ENCODE results near the gene ELAVL3. TPM values are rescaled to one million over a fixed set of nuclear protein-coding genes. Genes with fewer than 3 reads are reported as not detected.
"Not testable (repeated sequence)": the region's sequence is repeated elsewhere in the genome, so short reads cannot be mapped to it uniquely, and the experiment has no call there.

ELAVL3 gene
- total RNA-seq, 2 donors from 2014 or later: not detected

DNA sequence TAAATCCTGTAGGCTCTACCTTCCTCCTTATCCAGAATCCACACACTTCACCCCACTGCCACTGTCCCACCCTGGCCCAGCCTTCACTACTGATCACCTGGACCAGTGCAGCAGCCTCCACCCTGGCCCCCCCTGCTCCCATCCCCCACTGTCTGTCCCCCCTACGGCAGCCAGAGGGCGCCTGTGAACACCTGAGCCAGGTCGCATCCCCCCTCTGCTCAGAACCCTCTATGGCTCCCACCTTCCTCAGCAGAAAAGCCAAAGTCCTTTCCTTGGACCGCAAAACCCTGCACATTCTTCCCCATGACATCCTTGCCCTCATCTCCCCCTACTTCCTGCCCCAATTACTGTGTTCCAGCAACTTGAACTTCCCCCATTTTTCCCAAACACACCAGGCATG, 20.6 kb downstream of the ELAVL3 start:
- intact Hi-C loops (cut with DNase I): no loop called here
- WGBS, 2 donors: 43 to 52% methylated on average over 4 of the region's 4 CpGs
- ATAC-seq (no peak), DNase-seq (no peak)
- no peaks in the 10 kb centered on the region for H3K4me1 ChIP-seq
- no peaks in the 10 kb centered on the region for H3K36me3 ChIP-seq (replicated peaks in 1 of 2; ENCODE audit: insufficient read depth in 1 of 2, low read depth in 2 of 2)
- H3K9me3 ChIP-seq: no peaks in the 10 kb centered on the region
- H3K4me3 ChIP-seq: no peak overlapping the region
- H3K27ac ChIP-seq: no peak overlapping the region
- no peaks in the 10 kb centered on the region for H3K27me3 ChIP-seq
- TF ChIP-seq POLR2A (IDR thresholded peaks at IDR 0.05) (no peak), CTCF (IDR thresholded peaks at IDR 0.05) (no peak)

- intact Hi-C loops (cut with DNase I): loop anchor here (10.0 kb wide), 1 partner anchor 444 kb away; no protein-coding TSS in a partner anchor
Measured at GRCh38 chr19:11458912-11459311, 21.9 kb downstream of the ELAVL3 start.

DNA sequence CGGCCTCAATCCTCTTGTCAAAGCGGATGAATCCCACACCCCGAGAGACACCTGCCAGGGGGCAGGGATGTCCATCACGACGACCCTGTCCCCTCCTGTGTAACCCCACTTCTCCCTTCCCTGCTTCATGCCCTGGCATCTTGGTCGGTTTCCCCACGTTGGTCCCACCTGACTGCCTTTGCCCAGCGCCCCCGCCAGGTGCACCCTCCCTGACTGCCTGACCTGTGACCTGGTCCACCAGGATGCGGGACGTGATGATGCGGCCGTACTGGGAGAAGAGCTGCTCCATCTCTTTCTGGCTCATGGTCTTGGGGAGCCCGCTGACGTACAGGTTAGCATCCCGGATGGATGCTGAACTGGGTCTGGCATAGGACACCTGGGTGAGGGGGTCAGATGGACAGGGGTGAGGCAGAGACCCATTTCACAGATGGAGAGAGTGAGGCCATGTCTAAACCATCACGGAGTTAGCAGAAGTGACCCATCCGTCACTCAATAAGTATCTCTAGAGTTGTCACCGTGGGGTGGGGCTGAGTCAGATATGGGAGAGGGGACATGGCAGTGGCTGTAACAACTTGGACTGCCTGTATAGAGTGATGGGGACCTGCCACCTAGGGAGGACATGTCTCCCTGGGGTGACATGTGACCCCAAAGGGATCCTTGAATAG, 22.5 kb downstream of the ELAVL3 start:
- Histone ChIP-seq H3K9me3 (no peaks in the 10 kb centered on the region), H3K27me3 (no peaks in the 10 kb centered on the region), H3K36me3 (replicated peaks in 1 of 2; ENCODE audit: insufficient read depth in 1 of 2, low read depth in 2 of 2) (no peaks in the 10 kb centered on the region), H3K27ac (no peak overlapping the region), H3K4me1 (no peaks in the 10 kb centered on the region), H3K4me3 (no peak overlapping the region)
- WGBS, 2 donors: 73 to 74% methylated on average over 5 to 19 of the region's 19 CpGs
- TF ChIP-seq POLR2A (IDR thresholded peaks at IDR 0.05): no peak
- no peak for TF ChIP-seq CTCF (IDR thresholded peaks at IDR 0.05)
- no peak for DNase-seq
- intact Hi-C loops (cut with DNase I): loop anchor here (10.0 kb wide), 1 partner anchor 444 kb away; no protein-coding TSS in a partner anchor
- ATAC-seq: no peak

More at GRCh38 chr19:11458912-11459311, 21.9 kb downstream of the ELAVL3 start:
- H3K4me3 ChIP-seq; H3K9me3 ChIP-seq; ATAC-seq; H3K27ac ChIP-seq; H3K4me1 ChIP-seq; DNase-seq; H3K36me3 ChIP-seq (replicated peaks in 1 of 2; ENCODE audit: insufficient read depth in 1 of 2, low read depth in 2 of 2); H3K27me3 ChIP-seq: not testable (repeated sequence)
- 69 to 72% methylated on average over 11 of the region's 11 CpGs for WGBS, 2 donors

DNA sequence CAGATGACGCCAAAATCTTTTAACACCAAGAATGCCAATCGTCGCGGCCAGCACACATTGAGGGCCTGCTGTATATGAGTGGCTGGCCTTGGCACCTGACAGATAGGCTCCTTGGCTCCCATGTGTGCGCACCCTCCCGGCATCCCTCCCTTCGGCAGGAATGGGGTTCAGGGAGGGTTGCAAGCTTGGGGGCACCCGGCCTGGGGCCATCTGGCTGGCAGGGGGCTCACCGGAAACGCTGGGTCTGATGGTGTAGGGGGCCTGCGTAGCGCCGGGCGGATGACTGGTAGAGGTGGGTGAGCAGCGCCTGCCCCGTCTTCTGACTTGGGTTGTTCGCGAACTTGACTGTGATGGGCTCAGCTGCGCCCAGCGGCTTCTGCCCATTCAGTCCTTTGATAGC, 23.0 kb downstream of the ELAVL3 start:
- Histone ChIP-seq H3K36me3 (replicated peaks in 1 of 2; ENCODE audit: insufficient read depth in 1 of 2, low read depth in 2 of 2) (no peaks in the 10 kb centered on the region), H3K27ac (no peak overlapping the region), H3K4me1 (no peaks in the 10 kb centered on the region), H3K27me3 (no peaks in the 10 kb centered on the region), H3K9me3 (no peaks in the 10 kb centered on the region), H3K4me3 (no peak overlapping the region)
- whole genome bisulfite sequencing, 2 donors: 76 to 88% methylated on average over 5 to 19 of the region's 20 CpGs
- intact Hi-C loops (cut with DNase I): loop anchor here (10.0 kb wide), 1 partner anchor 443 kb away; no protein-coding TSS in a partner anchor
- TF ChIP-seq CTCF (IDR thresholded peaks at IDR 0.05): no peak
- no peak for TF ChIP-seq POLR2A (IDR thresholded peaks at IDR 0.05)
- ATAC-seq (no peak), DNase-seq (no peak)

- Histone ChIP-seq H3K4me1 (no peaks in the 10 kb centered on the region), H3K4me3 (no peak overlapping the region), H3K9me3 (no peaks in the 10 kb centered on the region), H3K36me3 (replicated peaks in 1 of 2; ENCODE audit: insufficient read depth in 1 of 2, low read depth in 2 of 2) (no peaks in the 10 kb centered on the region), H3K27me3 (no peaks in the 10 kb centered on the region), H3K27ac (no peak overlapping the region)
- intact Hi-C loops (cut with DNase I): loop anchor here (10.0 kb wide), 1 partner anchor 442 kb away; no protein-coding TSS in a partner anchor
- DNase-seq (no peak), ATAC-seq (no peak)
- TF ChIP-seq CTCF (IDR thresholded peaks at IDR 0.05): no peak
- TF ChIP-seq POLR2A (IDR thresholded peaks at IDR 0.05): no peak
- 28 to 33% methylated on average over 4 to 18 of the region's 18 CpGs for WGBS, 2 donors
Measured at GRCh38 chr19:11457115-11457514, 23.7 kb downstream of the ELAVL3 start.
